SKM-1 treated with dmso at 0.1 percent for 144 hours (cell line): ENCODE results near the gene IGF1R.

Source experiments
- DNase-seq: peaks from one replicate; lab custom pipeline; 2025; ENCODE audit not compliant: unreplicated experiment; lab: John Stamatoyannopoulos, UW

IGF1R gene

DNA sequence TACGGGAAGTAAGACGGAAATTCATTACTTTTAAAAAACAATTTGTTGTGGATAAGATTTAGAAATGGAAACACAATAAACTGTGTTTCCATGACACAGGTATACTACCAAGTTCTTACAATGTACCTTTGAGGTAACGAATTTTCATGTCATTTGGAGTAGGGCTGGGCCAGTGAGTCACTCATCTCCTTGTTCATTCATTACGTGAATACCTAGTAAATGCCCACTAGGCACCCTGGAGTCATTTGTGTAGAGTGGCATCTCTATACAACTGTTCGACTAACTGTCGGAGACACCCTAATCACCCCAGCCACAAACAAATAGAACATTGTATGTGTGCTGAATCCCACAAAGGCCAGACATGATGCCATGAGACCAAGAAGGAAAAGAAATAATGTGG is 94.8 kb downstream of the IGF1R start:
- no peak for DNase-seq

DNA sequence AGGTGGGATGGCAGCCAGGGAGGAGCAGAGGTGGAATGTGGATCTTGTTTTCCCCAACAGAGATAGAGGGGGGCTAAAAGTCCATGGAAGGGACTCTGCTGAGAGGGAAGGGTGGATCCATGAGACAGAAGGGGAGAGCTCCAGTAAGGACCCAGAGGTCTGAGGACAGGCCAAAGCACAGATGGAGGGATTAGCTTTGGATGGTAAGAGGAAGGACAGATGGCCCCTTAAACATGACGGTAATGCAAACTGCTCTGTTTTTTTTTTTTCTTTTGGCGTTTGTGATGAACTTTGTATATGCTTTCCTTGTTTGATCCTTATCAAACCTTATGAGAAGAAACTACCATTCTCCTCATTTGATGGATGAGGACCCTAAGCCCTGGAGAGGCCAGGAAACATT is 96.2 kb downstream of the IGF1R start:
- DNase-seq, result no peak

DNA sequence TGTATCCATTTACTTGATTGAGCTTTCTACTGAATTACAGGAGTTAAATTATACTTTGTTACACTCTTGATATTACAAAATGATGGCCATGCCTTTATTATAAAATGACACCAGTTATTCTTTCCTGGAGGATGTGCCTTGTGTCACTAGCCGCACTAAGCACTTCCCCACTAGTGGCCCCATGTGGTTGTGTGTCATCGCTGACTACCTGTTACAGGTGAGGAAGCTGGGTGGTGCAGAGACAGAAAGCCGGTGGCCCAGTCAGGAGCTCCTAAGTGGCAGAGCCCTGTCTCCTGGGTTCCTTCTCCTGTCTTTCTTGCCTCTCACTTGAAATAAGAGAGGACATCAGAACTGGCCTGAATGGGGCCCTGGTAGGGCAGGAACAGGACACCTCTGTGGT is 96.8 kb downstream of the IGF1R start:
- DNase-seq, result no peak

DNA sequence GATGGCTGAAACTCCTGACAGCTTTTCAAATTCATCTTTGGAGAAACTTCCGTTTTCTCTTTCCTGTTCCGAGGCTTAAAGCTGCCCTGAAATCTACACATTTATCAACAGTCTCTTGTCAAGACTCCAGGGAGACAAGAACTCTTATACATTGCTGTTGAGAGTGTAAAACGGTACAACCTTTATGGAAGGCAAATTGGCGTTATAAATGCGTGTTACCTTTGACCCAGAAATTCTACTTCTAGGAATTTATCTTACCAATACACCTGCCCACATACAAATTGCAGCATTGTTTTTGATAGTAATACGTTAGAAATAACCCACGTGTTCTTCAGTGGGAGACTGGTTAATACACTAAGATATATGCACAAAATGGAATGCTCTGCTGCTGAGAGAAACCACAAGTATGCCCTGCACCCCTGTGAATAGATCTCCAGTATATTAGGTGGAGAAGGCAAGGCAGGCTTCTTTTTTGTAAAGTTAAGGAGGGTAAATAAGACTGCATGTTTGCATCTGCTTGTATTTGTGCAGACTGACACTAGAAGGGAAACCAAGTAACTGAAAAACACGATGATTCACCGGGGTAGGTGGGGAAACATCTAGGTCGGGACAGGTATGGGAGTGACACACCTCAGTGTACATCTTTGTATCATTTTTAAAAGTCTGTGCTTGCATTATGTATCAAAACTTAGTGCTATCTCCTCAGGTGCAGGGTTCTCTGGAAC is 97.5 kb downstream of the IGF1R start:
- DNase-seq, result no peak

DNA sequence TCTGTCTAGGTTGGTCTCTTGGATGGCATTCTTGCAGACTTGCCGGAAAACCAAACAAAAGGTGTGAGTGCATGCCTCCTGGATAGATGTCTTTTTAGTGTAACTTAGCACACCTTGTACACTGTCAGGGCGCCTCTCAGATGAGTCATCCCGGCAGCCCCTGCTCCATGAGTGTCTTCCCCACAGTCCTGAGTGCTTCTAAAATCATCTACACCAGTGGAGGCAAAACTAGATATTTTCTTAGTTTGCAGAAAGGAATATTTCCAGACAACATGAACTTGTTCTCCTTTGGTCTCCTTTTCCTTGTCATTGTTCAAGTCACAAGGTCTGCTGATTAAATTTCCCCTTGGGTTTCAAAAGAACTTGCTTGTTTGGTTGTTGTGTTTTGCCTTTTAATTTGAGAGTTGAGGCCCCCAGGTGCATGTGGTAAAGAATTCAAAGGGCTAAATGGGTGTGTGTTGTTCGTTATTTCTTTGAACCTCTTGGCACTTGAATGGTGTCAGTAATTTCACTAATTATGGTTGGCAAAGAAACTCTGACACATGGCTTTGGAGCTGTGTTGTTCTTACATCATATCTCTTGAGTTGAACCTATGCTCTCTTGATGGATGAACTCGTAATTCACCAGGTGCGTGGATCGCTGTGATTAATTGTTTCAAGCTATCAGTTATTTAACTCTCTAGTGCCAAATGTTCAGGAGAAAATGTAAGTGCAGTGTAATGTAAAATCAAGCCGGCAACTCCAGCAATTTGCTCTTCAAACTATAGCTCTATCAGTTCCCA is 98.2 kb downstream of the IGF1R start:
- no peak for DNase-seq

DNA sequence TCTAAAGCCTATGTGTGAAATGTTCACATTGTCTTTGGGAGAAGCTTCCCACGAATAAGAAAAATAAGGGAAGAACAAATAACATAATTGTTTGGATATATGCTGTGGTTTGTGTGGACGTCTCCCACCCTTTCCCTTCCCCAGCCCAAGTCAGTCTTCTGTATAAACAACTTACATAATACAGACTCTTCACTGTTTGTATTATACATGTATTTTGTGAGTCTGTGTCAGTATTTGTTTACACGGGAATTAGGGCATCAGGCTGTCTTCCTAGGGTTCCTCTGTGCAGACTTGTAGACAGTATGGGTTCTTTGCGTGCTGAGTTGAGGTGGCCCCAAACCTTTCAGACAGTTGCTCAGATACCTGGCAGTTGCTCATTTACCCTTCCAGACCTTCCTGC is 103.4 kb downstream of the IGF1R start:
- no peak for DNase-seq

DNA sequence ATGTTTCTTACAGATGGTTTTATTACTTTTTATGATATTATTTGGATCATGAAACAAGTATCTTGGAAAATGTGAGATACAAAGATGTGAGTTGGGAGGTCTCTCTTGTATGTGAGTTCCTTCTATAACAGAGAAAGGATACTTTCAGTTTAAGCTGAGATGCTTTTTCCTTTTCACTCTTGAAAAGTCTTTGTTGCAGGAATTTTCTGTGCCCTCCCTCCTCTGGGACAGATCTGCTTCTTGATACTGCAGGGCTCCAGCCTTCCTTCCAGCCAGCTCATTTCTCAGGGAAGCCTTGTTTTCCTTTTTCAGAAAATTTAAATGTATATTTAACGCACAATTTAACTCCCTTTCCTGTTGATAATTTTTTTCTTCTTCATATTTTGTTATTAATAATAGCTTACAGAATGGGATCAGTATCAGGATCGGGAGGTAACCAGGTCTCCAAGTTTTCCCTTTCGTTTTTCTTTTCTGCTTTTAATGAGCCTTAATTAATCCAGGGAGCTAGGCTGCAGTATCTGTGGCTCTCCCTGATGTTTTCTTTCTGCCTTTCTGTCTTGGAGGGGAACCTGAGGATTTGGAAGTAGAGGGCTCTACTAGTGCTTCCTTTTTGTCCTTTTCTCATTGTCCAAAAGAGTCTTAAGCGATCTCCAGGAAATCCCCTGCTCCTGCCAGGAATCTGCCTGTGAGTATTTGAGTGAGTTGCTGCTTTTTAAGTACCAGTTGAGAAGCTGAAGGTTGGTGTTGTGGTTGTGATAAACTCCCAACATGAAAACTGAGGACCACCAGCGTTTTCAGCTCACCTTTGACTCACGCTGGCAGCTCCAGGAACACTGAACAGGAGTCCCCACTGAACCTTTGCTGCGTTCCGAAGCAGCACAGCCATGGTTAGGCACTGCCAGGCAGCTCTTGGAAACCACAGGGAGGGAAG is 105.7 kb downstream of the IGF1R start:
- no peak for DNase-seq

DNA sequence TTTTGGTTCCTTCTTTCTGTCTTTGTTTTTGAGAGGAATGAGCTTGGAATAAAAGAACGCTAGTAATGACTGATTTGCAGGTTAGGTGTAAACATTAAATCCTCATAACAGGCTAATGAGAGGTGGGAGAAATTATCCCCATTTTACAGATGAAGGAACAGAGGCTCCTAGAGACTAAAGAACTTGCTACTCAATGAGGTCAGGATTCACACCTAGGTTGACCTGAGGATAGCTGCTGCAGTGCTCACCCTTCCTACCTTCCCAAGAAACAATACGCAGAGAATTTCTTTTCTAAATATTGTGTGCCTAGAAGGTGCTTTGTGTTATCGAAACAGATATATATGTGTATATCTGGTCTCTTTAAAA is 106.3 kb downstream of the IGF1R start:
- no peak for DNase-seq

DNA sequence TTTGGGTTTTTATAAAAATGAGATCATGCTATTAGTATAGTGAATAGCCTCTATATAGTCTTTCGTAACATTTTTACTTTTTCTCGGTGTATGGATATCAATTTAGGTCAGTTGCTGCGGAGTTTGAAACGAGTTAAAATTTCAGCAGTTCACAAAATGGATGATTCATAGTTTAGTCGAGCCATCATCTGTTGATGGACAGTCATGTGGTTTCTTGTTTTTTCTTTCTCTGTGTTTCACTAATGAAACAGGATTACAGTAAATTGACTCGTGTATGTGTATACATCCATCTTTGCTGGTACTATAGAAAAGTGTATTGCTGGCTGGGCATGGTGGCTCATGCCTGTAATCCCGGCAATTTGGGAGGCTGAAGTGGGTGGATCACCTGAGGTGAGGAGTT is 106.8 kb downstream of the IGF1R start:
- DNase-seq, result no peak

DNA sequence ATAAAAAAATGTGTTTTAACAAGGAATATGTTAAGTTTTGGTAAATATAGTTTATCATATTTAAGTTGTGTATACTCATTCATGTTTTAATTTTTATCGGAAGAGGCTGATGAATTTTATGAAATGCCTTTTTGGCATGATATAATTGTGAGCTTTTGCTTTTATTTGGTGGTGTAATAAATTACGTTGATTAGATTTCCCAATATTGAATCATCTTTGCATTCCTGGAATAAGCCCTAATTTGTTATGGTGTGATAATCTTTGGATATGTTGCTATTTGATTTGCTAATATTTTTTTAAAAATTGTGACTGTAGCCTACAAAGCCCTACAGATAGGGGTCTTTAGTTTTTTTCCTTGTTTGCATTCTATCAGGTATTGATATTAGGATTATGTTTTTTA is 107.4 kb downstream of the IGF1R start:
- DNase-seq, result no peak

DNA sequence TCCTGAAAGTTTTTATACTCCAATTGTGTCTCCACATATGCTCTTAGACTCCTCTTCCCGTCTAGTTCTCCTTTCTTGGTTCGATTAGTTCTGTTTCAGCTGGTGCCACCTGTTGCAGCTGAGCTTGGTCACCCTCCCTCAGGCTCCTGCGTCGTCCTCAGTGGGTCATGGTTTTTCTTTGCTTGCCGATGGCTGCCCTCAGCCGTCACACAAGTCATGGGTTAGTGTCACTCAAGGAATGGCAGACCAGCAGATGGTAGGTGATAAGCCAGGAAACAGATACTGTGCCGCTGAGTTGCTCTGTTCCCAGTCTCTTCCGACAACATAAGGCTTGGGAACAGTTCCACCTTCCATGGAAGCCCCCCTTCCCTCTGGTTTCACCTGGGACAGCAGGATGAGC is 109.9 kb downstream of the IGF1R start:
- DNase-seq, result no peak

DNA sequence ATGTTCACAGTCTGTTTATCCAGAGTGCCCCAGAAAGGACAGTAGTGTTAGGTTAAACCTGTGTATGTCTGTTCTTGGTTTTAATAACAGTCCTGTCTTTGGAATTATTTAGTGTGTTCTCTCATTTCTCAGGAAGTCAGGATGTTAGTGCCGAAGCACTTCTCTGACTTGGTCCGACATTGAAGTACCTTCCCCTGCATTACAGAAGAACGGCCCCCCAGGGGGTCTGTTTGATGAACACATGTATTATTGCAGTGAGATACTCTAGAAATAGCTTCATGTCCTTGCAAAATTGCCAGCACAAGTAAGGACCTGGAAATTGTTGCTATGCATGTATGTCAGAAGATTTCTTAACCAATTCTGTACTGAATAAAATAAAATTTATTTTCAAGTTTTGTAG is 110.9 kb downstream of the IGF1R start:
- DNase-seq, result no peak

DNA sequence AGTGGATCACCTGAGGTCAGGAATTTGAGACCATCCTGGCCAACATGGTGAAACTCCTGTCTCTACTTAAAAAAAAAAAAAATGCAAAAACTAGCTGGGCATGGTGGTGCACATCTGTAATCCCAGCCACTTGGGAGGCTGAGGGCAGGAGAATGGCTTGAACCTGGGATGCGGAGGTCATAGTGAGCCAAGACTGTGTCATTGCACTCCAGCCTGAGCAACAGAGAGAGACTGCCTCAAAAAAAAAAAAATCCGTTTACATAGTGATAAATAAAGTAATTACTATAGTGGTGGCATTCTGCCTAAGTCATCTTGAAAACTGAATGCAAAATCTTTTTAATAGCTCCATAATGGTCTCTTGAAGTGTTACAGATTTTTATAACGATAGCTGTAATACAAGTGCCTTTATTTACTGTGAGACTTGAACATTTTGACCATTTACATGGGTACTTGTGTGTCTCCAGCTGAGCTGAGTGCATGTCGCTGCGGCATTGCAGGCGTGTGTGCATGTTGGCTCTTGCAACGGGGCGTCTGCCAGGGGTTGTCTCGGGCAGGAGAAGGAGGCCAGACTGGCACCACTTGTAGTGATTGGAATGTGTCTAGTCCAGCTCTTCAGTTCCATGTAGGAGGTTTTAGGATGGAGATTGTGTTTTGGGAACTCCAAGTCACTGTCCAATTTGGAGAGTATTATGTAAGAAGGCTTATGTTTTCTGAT is 111.9 kb downstream of the IGF1R start:
- no peak for DNase-seq

DNA sequence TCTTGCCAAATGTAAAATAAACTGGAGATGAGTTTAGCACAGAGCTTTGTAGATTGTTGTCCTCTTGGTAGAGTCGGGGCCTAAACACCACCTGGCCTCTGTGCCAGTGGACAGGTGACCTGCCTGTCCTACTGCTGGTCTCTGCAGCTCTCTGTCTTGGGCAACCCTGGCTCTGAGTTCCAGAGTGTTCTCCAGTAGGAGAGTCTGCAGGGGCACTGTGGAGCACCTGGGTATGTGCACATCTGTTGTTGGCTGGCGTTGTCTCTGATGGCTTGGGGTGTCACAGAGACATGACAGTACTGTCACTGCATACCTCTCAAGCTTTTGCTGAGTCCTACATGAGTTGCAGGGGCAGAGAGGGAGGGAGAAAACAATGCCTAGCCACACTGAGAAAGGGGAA is 112.6 kb downstream of the IGF1R start:
- DNase-seq, result no peak

DNA sequence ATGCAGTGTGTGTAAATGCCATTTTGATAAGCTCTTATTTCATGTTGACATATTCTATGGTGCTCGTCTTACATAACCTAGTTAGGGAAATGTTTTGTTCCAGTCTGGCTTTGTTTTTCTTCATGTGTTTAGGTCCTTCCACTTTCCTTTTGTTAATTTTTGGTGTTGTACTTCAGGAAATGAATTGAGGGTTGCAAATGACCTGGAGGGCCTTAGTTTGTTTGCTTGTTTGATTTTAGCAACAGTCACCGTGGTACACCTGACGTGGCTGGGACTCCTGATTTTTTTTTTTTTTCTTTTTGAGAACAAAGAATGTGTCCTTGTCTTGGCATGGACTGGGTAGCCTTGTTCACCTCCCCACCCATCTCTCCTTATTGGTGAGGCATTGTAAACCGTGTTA is 114.8 kb downstream of the IGF1R start:
- DNase-seq, result no peak

DNA sequence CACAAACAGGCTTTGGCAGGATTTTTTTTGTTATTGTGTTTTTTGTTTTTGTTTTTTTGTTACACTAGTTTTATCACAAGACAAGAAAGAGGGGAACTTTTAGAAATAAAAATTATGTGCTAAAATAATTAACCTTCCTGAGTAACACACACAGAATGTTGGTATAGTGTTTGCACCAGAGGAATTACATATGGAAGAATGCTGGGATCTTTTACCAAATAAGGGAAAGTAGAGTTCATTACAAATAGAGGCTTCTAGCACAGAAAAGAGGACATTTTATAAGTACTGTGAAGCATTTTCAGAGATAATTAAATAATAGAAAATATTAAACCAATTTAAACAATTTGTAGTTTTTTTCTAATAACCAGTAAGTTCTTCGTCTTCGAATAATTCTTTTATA is 116.0 kb downstream of the IGF1R start:
- DNase-seq, result no peak

DNA sequence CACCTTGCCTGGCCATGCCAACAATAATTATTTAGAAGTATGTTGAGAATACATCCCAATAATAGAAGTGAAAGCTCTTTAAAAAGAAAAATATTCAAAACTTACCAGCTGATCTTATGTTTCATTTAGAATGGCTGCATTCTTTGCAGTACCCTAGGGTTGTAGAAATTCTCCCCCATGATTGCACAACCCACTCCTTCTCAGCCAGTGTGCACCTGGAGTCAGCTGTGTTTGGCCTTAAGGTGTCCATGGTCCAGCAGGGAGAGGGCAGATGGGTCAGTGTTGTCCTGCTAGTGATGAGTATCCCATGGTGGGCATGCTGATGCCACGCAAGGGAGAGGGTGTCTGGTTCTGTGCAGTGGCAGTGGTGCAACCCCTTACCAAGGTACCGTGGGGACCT is 117.3 kb downstream of the IGF1R start:
- no peak for DNase-seq

DNA sequence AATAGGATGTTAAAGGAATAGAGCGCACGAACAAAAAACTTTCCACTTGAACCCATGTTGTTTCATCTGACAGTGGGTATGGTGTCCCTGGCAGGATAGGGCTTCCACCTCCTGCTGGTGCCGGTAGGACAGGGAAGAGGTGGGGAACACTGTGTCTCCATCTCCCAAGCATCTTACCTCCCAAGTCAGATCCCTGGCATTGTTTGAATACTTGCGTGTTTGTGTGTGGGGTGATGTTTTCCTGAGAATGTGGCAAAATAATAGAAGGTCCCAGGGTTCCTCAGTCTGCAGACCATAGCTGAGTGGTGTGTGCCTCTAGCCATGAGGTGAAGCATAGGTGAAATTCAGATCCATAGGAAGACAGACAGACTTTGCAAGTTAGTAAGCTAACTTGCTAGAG is 119.4 kb downstream of the IGF1R start:
- DNase-seq, result no peak

DNA sequence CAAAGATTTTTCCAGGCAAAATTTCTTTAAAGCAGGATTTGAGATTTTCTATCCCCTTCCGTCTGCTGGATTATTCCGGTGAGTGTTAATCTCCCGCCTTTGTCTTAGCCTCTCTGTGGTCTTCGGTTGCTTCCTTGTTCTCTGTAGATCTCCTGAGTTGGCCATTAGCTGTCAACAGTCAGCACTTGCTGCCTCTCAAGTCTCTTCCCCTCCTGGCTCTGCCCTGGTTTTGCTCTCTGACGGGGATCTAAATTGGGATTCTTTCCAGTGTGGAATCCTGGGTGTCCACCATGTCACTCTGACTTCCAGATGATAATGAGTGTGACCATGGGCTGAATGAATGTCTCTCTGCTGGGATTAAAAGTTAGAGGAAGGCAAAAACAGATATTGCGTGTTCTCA is 121.5 kb downstream of the IGF1R start:
- DNase-seq, result no peak

DNA sequence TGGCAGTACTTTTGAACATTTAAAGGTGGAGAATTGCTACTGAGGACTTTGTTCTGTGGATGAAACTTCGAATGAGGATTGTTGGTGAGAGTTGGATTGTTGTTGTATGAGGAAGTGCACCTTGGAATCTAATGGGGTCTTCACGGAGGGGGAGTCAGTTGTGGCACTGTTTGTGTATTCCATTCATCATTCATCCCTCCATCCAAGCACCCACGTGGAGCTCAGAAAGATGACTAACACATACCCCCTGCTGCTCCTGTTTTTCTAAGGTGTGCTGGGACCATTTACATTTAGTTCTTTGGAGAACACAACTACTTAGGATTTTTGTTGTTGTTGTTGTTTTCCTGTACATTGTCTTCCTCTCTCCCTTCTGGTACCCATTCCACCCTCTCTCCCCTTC is 122.6 kb downstream of the IGF1R start:
- no peak for DNase-seq

DNA sequence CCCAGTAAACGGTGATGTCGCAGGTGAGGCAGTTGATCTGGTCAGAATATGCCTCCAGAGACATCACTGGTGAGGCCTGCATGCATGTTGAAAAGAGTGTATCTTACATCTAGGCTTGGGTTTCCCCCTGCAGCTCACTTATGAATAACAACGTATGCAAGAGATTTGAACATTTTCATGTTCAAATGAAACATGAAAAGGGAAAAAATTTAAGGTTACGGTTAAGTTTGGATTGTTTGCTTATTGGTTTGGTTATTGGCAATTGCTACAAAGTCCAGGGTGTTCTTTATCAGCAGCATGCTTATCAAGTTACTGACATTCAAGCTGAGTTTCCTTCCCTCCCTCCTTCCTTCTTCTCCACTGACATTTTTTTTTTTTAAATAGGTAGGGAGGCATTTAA is 123.2 kb downstream of the IGF1R start:
- DNase-seq, result no peak
